Endothelial cell of umbilical vein (primary cell): ENCODE results near the gene SLC39A11. TPM values are rescaled to one million over a fixed set of nuclear protein-coding genes. Genes with fewer than 3 reads are reported as not detected.

ENCODE experiments used
- BruUV-seq: library from RNA; stranded (reverse); fragments of 400-500 nt; replicated peaks from 2 replicates; lab custom pipeline; 2021; lab: Mats Ljungman, UMichigan
- CTCF ChIA-PET: fragments of 300-600, 350-600 bp; sonication (Branson Sonifier 250); formaldehyde crosslinking; loops from one replicate; lab custom pipeline; 2021; ENCODE audit warnings: antibody characterized with exemption, inconsistent platforms; lab: Charles Lee
- POLR2A ChIA-PET: fragments of 300-600, 350-600 bp; sonication (Branson Sonifier 250); formaldehyde crosslinking; loops from one replicate; lab custom pipeline; 2021; ENCODE audit warnings: antibody characterized with exemption, inconsistent platforms; lab: Charles Lee
- DNase-seq: peaks from one replicate; pipeline ENCODE4 v3.0.0-alpha.2; 2011; ENCODE audit warnings: low read depth, low spot score
- FAIRE-seq: peaks from 2 replicates; lab custom pipeline; 2011; peaks lifted over from hg19 to GRCh38; lab: Jason Lieb, UNC
- H2AFZ ChIP-seq: 2 replicates; pipeline ENCODE4 v1.6.0; 2012; ENCODE audit warnings: low read depth, low read length, control low read depth, inconsistent platforms
- H3K27ac ChIP-seq: 2 replicates; pipeline ENCODE4 v1.5.1; 2011; ENCODE audit warnings: low read depth, mild to moderate bottlenecking, control low read depth, low read length, moderate library complexity; ENCODE audit not compliant: insufficient read depth
- H3K27me3 ChIP-seq, 2 experiments: 2 replicates each; pipeline versions ENCODE4 v1.6.0 to v1.6.1; 2011; ENCODE audit warnings: low read length in 2 of 2, mixed read lengths in 1 of 2; ENCODE audit not compliant: control insufficient read depth in 2 of 2, insufficient read depth in 2 of 2
- H3K36me3 ChIP-seq, 2 experiments: 2 replicates in 1 of 2; 3 replicates in 1 of 2; pipeline ENCODE4 v1.5.1; 2011; ENCODE audit warnings: low read length in 2 of 2, mild to moderate bottlenecking in 1 of 2, moderate library complexity in 1 of 2; ENCODE audit not compliant: control insufficient read depth in 2 of 2, insufficient read depth in 2 of 2; ENCODE audit errors: extremely low read depth in 1 of 2
- H3K4me1 ChIP-seq: 3 replicates; pipeline ENCODE4 v1.5.1; 2011; ENCODE audit warnings: mild to moderate bottlenecking, low read length; ENCODE audit not compliant: control insufficient read depth, insufficient read depth; ENCODE audit errors: extremely low read depth
- H3K4me2 ChIP-seq: 2 replicates; pipeline ENCODE4 v1.6.1; 2011; ENCODE audit warnings: low read length, control low read depth, mixed read lengths; ENCODE audit not compliant: insufficient read depth
- H3K4me3 ChIP-seq, 3 experiments: fragments of 200-600 bp in 1 of 3; sonication (generic), shearing (Covaris generic) in 1 of 3; replicated peaks in 1 of 3; 2 replicates each; pipeline ENCODE4 v1.5.1; 2011 to 2016; ENCODE audit warnings: control low read depth in 3 of 3, low read length in 3 of 3, mild to moderate bottlenecking in 2 of 3, inconsistent platforms in 1 of 3, low read depth in 1 of 3, moderate library complexity in 1 of 3; ENCODE audit not compliant: insufficient read depth in 1 of 3
- H3K79me2 ChIP-seq: 2 replicates; pipeline ENCODE4 v1.6.0; 2012; ENCODE audit warnings: low read length, inconsistent platforms; ENCODE audit not compliant: control insufficient read depth, insufficient read depth
- H3K9ac ChIP-seq: replicated peaks from 2 replicates; pipeline ENCODE3; 2011; ENCODE audit warnings: low read length, control low read depth; ENCODE audit not compliant: insufficient read depth; ENCODE audit errors: extremely low read depth
- H3K9me1 ChIP-seq: replicated peaks from 3 replicates; pipeline ENCODE4 v1.6.0; 2011; ENCODE audit warnings: mild to moderate bottlenecking, low read length; ENCODE audit not compliant: control insufficient read depth, insufficient read depth; ENCODE audit errors: extremely low read depth
- H3K9me3 ChIP-seq: replicated peaks from 2 replicates; pipeline ENCODE4 v1.5.1; 2012; ENCODE audit warnings: low read length, inconsistent platforms; ENCODE audit not compliant: control insufficient read depth, insufficient read depth
- H4K20me1 ChIP-seq: replicated peaks from 2 replicates; pipeline ENCODE3; 2011; ENCODE audit warnings: mild to moderate bottlenecking, low read length; ENCODE audit not compliant: control insufficient read depth, insufficient read depth; ENCODE audit errors: extremely low read depth
- CTCF ChIP-seq, 2 donors: IDR thresholded peaks; 1 replicate in 1 of 2; 2 replicates in 1 of 2; pipeline ENCODE4 v1.5.1; 2011; ENCODE audit warnings: low read length in 2 of 2, mild to moderate bottlenecking in 2 of 2, moderate library complexity in 2 of 2, control low read depth in 1 of 2, inconsistent platforms in 1 of 2, low read depth in 1 of 2; ENCODE audit not compliant: insufficient read depth in 1 of 2; ENCODE audit errors: extremely low read depth in 1 of 2
- EZH2 ChIP-seq: IDR thresholded peaks from 2 replicates; pipeline ENCODE4 v1.6.1; 2012; ENCODE audit warnings: borderline replicate concordance, low read depth, mild to moderate bottlenecking, moderate library complexity, low read length, inconsistent platforms; ENCODE audit not compliant: severe bottlenecking
- FOS ChIP-seq: IDR thresholded peaks from 2 replicates; pipeline ENCODE4 v1.6.1; 2011; ENCODE audit warnings: mild to moderate bottlenecking, low read length, moderate library complexity, borderline replicate concordance; ENCODE audit not compliant: insufficient read depth
- GATA2 ChIP-seq: IDR thresholded peaks from 2 replicates; pipeline ENCODE4 v1.7.0; 2011; ENCODE audit warnings: low read depth, mild to moderate bottlenecking, moderate library complexity, mixed read lengths, low read length; ENCODE audit not compliant: insufficient read length, insufficient read depth
- JUN ChIP-seq: IDR thresholded peaks from 2 replicates; pipeline ENCODE4 v1.6.1; 2011; ENCODE audit warnings: borderline replicate concordance, low read depth; ENCODE audit not compliant: insufficient read length, insufficient read depth
- MAX ChIP-seq: IDR thresholded peaks from 2 replicates; pipeline ENCODE4 v1.6.1; 2011; ENCODE audit not compliant: insufficient read depth, insufficient read length
- MYC ChIP-seq: IDR thresholded peaks from one replicate; pipeline ENCODE4 v1.6.1; 2011; ENCODE audit warnings: mild to moderate bottlenecking, low read depth, low read length
- POLR2A ChIP-seq: IDR thresholded peaks from 2 replicates; pipeline ENCODE4 v1.6.1; 2012; ENCODE audit warnings: low read depth, mild to moderate bottlenecking, control low read depth, low read length
- POLR2AphosphoS5 ChIP-seq: IDR thresholded peaks from 2 replicates; pipeline ENCODE4 v1.6.1; 2012; ENCODE audit warnings: low read depth, mild to moderate bottlenecking, control low read depth, low read length, moderate library complexity; ENCODE audit not compliant: insufficient read depth
- dilution Hi-C: fragments of 300-500 bp; cut with MboI; formaldehyde crosslinking; loops from one replicate; pipeline ENCODE4 v1.15.0; 2019; ENCODE audit warnings: low sequenced_read_pairs; ENCODE audit not compliant: extremely low pct_ligation_motif_present
- intact Hi-C: fragments of 100-400 bp; cut with micrococcal nuclease; formaldehyde crosslinking; loops from one replicate; pipeline ENCODE4 v1.10.0; 2022
- polyA plus RNA-seq, 4 experiments: library from polyadenylated mRNA; depleted of rRNA in 3 of 4; stranded (reverse) in 3 of 4; unstranded in 1 of 4; fragments of >200 nt; gene quantifications; 2 replicates each; pipeline versions ENCODE4 v1.2.1 to v1.2.3, GENCODE V29; 2011 to 2012; ENCODE audit warnings: missing spikeins in 1 of 4
- total RNA-seq: library from RNA; stranded (reverse); gene quantifications from 2 replicates; pipeline ENCODE4 v1.2.3, GENCODE V29; 2021

SLC39A11 gene
- total and polyA plus RNA-seq, 2 donors (not counting 3 experiments of a cell fraction or from before 2014, with no cell fraction given): 8.1 to 11.9 TPM

GRCh38 chr17:73007407-73007806 is 85.1 kb downstream of the SLC39A11 start:
- intact Hi-C loops (no loop called here), dilution Hi-C loops (no loop called here)
- Histone ChIP-seq H3K9me1 (no peaks in the 10 kb centered on the region), H3K79me2 (no peaks in the 10 kb centered on the region), H3K9me3 (no peaks in the 10 kb centered on the region), H3K27me3 (no peaks in the 10 kb centered on the region), H3K4me1 (peaks cover 9% of the 10 kb centered on the region), H3K9ac (no peak overlapping the region), H2AFZ (no peak overlapping the region), H3K36me3 (no peaks in the 10 kb centered on the region), H3K27ac (no peak overlapping the region), H3K4me3 (no peak overlapping the region), H4K20me1 (no peaks in the 10 kb centered on the region), H3K4me2 (no peak overlapping the region)
- DNase-seq (no peak), FAIRE-seq (no peak)
- TF ChIP-seq MYC: no peak
- BruUV-seq: no TSS peak
- POLR2A ChIA-PET: no interaction called here
- CTCF ChIA-PET: no interaction called here

GRCh38 chr17:73005360-73005759 is 87.1 kb downstream of the SLC39A11 start:
- no peak overlapping the region for H3K4me3 ChIP-seq
- DNase-seq (no peak), FAIRE-seq (no peak)
- no peaks in the 10 kb centered on the region for H3K4me1 ChIP-seq
- H3K27ac ChIP-seq: no peak overlapping the region
- H3K27me3 ChIP-seq: no peaks in the 10 kb centered on the region
- no peaks in the 10 kb centered on the region for H3K9me1 ChIP-seq
- no peaks in the 10 kb centered on the region for H4K20me1 ChIP-seq
- ChIA-PET POLR2A (no interaction called here), CTCF (no interaction called here)
- no peak overlapping the region for H3K9ac ChIP-seq
- dilution Hi-C loops (no loop called here), intact Hi-C loops (no loop called here)
- no peaks in the 10 kb centered on the region for H3K36me3 ChIP-seq
- BruUV-seq: no TSS peak
- TF ChIP-seq GATA2 (no peak), MAX (no peak), MYC (no peak), POLR2A (no peak), EZH2 (no peak), FOS (no peak), JUN (no peak), POLR2AphosphoS5 (no peak), CTCF (IDR thresholded peaks at IDR 0.05; ENCODE audit: extremely low read depth in 1 of 2, insufficient read depth in 1 of 2, low read depth in 1 of 2, low read length in 2 of 2) (no peak)
- H2AFZ ChIP-seq: no peak overlapping the region
- H3K79me2 ChIP-seq: no peaks in the 10 kb centered on the region
- H3K4me2 ChIP-seq: no peak overlapping the region
- no peaks in the 10 kb centered on the region for H3K9me3 ChIP-seq
